Stimulated activated CD4-positive, alpha-beta T cell treated with anti-CD3 and anti-CD28 coated beads, Interleukin-2, amount 100 ng/mL, for 48 hours (primary cell): Measurements from ENCODE around the gene THADA.
A peak's percentile ranks its signal among the peaks of the same experiment; 100 is the strongest.
"Not testable (repeated sequence)": the region's sequence is repeated elsewhere in the genome, so short reads cannot be mapped to it uniquely, and the experiment has no call there.

ENCODE experiments used
- DNase-seq, 2 donors: peaks; one replicate each; pipeline ENCODE4 v3.0.0-alpha.2; 2020

Gene THADA

GRCh38 chr2:43410055-43410604, 185.7 kb downstream of the THADA start:
- DNase-seq: no peak

GRCh38 chr2:43408407-43409160, 187.3 kb downstream of the THADA start:
- no peak for DNase-seq

- no peak for DNase-seq
These were observed 187.9 kb downstream of the THADA start for GRCh38 chr2:43407935-43408334.

- no peak for DNase-seq
These were observed 189.1 kb downstream of the THADA start for GRCh38 chr2:43406651-43407279.

- DNase-seq: no peak
These were observed 190.0 kb downstream of the THADA start for GRCh38 chr2:43405829-43406228.

GRCh38 chr2:43402452-43402937, 193.3 kb downstream of the THADA start:
- DNase-seq: no peak

- peak; percentile 12 to 14 for DNase-seq
These were observed 193.8 kb downstream of the THADA start for GRCh38 chr2:43402002-43402401.

GRCh38 chr2:43400508-43400907, 195.3 kb downstream of the THADA start:
- no peak for DNase-seq

GRCh38 chr2:43399515-43400264, 196.1 kb downstream of the THADA start:
- no peak for DNase-seq

GRCh38 chr2:43399098-43399497, 196.7 kb downstream of the THADA start:
- no peak for DNase-seq

GRCh38 chr2:43397821-43398220, 198.0 kb downstream of the THADA start:
- no peak for DNase-seq

- no peak for DNase-seq
These were observed 198.4 kb downstream of the THADA start for GRCh38 chr2:43397411-43397810.

GRCh38 chr2:43396344-43396743, 199.5 kb downstream of the THADA start:
- DNase-seq: not testable (repeated sequence)

- no peak for DNase-seq
These were observed 201.9 kb downstream of the THADA start for GRCh38 chr2:43393918-43394317.

- no peak for DNase-seq
These were observed 204.0 kb downstream of the THADA start for GRCh38 chr2:43391878-43392215.

- no peak for DNase-seq
These were observed 204.5 kb downstream of the THADA start for GRCh38 chr2:43391201-43391877.

GRCh38 chr2:43389581-43390466, 206.0 kb downstream of the THADA start:
- no peak for DNase-seq

- DNase-seq: no peak
These were observed 207.5 kb downstream of the THADA start for GRCh38 chr2:43388371-43388770.

- DNase-seq: no peak
These were observed 208.5 kb downstream of the THADA start for GRCh38 chr2:43387092-43388062.

GRCh38 chr2:43386679-43387078, 209.2 kb downstream of the THADA start:
- DNase-seq: not testable (repeated sequence)

- DNase-seq: no peak
These were observed 211.7 kb downstream of the THADA start for GRCh38 chr2:43384143-43384542.
